K562 (cell line): ENCODE data around the gene PRKCB. TPM values are rescaled to one million over a fixed set of nuclear protein-coding genes. Genes with fewer than 3 reads are reported as not detected.

Source experiments
- JUNB ChIP-seq: fragments of 450-650 bp; formaldehyde crosslinking; conservative IDR thresholded peaks from 2 replicates; pipeline ENCODE4 v1.4.0; 2020; ENCODE audit warnings: mild to moderate bottlenecking
- SETDB1 ChIP-seq: IDR thresholded peaks from one replicate; pipeline ENCODE4 v1.6.1; 2012; ENCODE audit warnings: low read length, control low read depth, inconsistent platforms
- polyA plus RNA-seq, 8 experiments: library from polyadenylated mRNA; depleted of rRNA in 4 of 8; stranded (reverse) in 5 of 8; unstranded in 3 of 8; fragments of >200 nt; fragmentation: Nextera tagmentation in 2 of 8; fragmentation: Illumina TruSeq in 1 of 8; extraction: Ambion mirVana in 2 of 8; extraction: Trizol in 1 of 8; gene quantifications; 2 replicates each; pipeline versions ENCODE4 v1.2.1 to v1.2.3, GENCODE V29; 2011 to 2014; ENCODE audit warnings: inconsistent platforms in 1 of 8, missing spikeins in 1 of 8
- total RNA-seq, 7 experiments: library from RNA; depleted of rRNA in 6 of 7; stranded (reverse); fragments of >200 nt in 6 of 7; fragmentation: Illumina TruSeq in 2 of 7; extraction: Trizol in 2 of 7; gene quantifications; 2 replicates each; pipeline versions ENCODE4 v1.2.1 to v1.2.3, GENCODE V29; 2011 to 2021; ENCODE audit warnings: low replicate concordance in 1 of 7
- TF ChIP-seq, protein P1 (sequence below), 2 experiments: fragments of 450-650 bp in 1 of 2; sonication (generic) in 1 of 2; formaldehyde crosslinking in 1 of 2; IDR thresholded peaks; 2 replicates each; pipeline versions ENCODE4 v1.7.1 to v1.9.0; 2016 to 2022; ENCODE audit warnings: inconsistent platforms in 1 of 2, mild to moderate bottlenecking in 1 of 2, missing genetic modification reagents in 1 of 2

PRKCB gene
- total and polyA plus RNA-seq, 9 of the 15 experiments (the other 6 are each of a cell fraction or from before 2014, with no cell fraction given) = 49.9 to 276 (median 148) TPM

DNA sequence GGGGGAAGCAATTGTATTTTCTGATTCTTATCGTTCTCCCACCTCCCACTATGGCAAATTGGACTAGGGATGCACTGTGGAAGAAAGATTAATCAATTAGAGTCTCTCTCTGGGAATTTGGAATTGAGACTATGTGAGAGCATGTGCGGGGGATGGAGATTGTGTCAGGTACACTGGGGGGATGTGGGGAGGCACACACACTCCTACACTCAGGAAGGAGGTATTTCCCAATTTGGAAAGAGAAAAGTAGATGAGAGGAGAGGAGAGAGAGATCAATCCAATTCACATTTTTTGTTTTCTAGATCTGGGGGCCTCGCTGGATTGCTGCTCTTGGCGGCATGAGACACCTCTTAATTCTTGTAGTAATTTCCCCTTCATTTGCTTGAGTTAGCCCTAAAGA is 14.3 kb upstream of the PRKCB start (continued):
- TF ChIP-seq, protein P1, sequence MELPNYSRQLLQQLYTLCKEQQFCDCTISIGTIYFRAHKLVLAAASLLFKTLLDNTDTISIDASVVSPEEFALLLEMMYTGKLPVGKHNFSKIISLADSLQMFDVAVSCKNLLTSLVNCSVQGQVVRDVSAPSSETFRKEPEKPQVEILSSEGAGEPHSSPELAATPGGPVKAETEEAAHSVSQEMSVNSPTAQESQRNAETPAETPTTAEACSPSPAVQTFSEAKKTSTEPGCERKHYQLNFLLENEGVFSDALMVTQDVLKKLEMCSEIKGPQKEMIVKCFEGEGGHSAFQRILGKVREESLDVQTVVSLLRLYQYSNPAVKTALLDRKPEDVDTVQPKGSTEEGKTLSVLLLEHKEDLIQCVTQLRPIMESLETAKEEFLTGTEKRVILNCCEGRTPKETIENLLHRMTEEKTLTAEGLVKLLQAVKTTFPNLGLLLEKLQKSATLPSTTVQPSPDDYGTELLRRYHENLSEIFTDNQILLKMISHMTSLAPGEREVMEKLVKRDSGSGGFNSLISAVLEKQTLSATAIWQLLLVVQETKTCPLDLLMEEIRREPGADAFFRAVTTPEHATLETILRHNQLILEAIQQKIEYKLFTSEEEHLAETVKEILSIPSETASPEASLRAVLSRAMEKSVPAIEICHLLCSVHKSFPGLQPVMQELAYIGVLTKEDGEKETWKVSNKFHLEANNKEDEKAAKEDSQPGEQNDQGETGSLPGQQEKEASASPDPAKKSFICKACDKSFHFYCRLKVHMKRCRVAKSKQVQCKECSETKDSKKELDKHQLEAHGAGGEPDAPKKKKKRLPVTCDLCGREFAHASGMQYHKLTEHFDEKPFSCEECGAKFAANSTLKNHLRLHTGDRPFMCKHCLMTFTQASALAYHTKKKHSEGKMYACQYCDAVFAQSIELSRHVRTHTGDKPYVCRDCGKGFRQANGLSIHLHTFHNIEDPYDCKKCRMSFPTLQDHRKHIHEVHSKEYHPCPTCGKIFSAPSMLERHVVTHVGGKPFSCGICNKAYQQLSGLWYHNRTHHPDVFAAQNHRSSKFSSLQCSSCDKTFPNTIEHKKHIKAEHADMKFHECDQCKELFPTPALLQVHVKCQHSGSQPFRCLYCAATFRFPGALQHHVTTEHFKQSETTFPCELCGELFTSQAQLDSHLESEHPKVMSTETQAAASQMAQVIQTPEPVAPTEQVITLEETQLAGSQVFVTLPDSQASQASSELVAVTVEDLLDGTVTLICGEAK (IDR thresholded peaks at IDR 0.05) = 0 out of 2 replicates have a peak, but pooled peaks have one; percentile 13
- TF ChIP-seq, protein P1 (CRISPR knock-in tag; IDR thresholded peaks at IDR 0.05) = no peak
- no peak for TF ChIP-seq SETDB1
- TF ChIP-seq JUNB (CRISPR knock-in tag) = no peak
- TF ChIP-seq, all 486 proteins: peak for 4
